ENCODE results near the gene HCFC1R1. TPM values are rescaled to one million over a fixed set of nuclear protein-coding genes. Genes with fewer than 3 reads are reported as not detected.

The HCFC1R1 gene
- total RNA-seq, 1 experiment from 2014 or later: 61.3 TPM

DNA sequence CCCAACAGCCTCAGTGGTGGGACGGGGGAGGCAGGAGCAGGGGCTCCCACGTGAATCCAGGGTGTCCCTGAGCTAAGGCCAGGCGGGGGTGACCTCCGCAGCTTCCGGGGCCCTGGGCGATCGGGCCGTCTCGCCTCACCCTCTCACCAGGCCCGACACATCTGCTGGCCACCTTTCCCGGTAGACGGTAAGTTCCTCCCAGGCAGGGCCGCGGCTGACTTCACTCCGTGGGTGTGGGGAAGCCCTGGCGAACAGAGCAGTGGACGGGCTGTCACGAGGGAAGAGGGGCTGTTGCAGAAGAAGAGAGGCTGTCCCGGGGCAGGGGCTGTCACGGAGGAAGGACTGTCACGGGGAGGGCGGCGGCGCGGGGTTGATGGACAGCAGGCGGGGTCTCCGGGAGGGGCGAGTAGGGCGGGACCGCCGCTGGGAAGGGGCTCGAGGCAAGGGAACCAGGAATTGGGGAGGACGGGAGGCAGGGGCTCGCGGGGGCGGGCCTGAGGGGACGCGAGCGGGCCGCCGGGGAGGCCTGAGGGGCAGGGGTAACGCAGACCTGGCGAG, 44.0 kb downstream of the HCFC1R1 start:
- TF ChIP-seq, protein P1, sequence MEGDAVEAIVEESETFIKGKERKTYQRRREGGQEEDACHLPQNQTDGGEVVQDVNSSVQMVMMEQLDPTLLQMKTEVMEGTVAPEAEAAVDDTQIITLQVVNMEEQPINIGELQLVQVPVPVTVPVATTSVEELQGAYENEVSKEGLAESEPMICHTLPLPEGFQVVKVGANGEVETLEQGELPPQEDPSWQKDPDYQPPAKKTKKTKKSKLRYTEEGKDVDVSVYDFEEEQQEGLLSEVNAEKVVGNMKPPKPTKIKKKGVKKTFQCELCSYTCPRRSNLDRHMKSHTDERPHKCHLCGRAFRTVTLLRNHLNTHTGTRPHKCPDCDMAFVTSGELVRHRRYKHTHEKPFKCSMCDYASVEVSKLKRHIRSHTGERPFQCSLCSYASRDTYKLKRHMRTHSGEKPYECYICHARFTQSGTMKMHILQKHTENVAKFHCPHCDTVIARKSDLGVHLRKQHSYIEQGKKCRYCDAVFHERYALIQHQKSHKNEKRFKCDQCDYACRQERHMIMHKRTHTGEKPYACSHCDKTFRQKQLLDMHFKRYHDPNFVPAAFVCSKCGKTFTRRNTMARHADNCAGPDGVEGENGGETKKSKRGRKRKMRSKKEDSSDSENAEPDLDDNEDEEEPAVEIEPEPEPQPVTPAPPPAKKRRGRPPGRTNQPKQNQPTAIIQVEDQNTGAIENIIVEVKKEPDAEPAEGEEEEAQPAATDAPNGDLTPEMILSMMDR (conservative IDR thresholded peaks at IDR 0.05): no peak
- peak overlapping the region; percentile 50 for H3K9ac ChIP-seq (ENCODE audit: extremely low read depth, insufficient read length, low read length)
- Mint-ChIP-seq H3K9me3 (no peaks in the 10 kb centered on the region), H3K27ac (peak overlapping the region in 2 of 3 experiments; percentile 14 to 85; a peak in 3 of 7 replicates), H3K4me1 (peaks cover 26 to 31% of the 10 kb centered on the region in 2 experiments), H3K4me3 (peak overlapping the region; percentile 87 to 90), H3K27me3 (ENCODE audit: low read depth) (peaks cover 3% of the 10 kb centered on the region), H3K36me3 (ENCODE audit: insufficient read depth in 1 of 3, low read depth in 3 of 3) (peaks cover 7 to 33% (median 24%) of the 10 kb centered on the region in 3 experiments; a peak in 6 of 7 replicates)
- H4K8ac ChIP-seq (replicated peaks; ENCODE audit: insufficient read length, low read depth, low read length): no peak overlapping the region
- WGBS (ENCODE audit: extremely low coverage, insufficient read length, low lambda C conversion rate): no CpG with 5 or more reads among the region's 43 CpGs
- no peak overlapping the region for H3K27ac ChIP-seq (ENCODE audit: insufficient read length, low read depth, low read length)
- H3T11ph ChIP-seq (ENCODE audit: low read length): no peak overlapping the region
- H3K9me3 ChIP-seq (ENCODE audit: control insufficient read depth, low read depth, low read length): no peaks in the 10 kb centered on the region
- H3K4me1 ChIP-seq (ENCODE audit: insufficient read depth, low read length): no peaks in the 10 kb centered on the region
- no peak overlapping the region for H2BK5ac ChIP-seq (ENCODE audit: insufficient read length, low read length)
- H3K79me1 ChIP-seq (ENCODE audit: insufficient read depth, low read depth, low read length, poor library complexity, severe bottlenecking): no peaks in the 10 kb centered on the region
- H2AFZ ChIP-seq (ENCODE audit: low read length): no peak overlapping the region
- no peak overlapping the region for H4K91ac ChIP-seq (ENCODE audit: insufficient read length, low read depth, low read length)
- no peak overlapping the region for H2BK12ac ChIP-seq (ENCODE audit: insufficient read length, low read depth, low read length)
- no peaks in the 10 kb centered on the region for H4K20me1 ChIP-seq (ENCODE audit: control insufficient read depth, insufficient read depth, insufficient read length)
- H2AK5ac ChIP-seq (ENCODE audit: insufficient read length, low read length): no peak overlapping the region
- no peak overlapping the region; the same call in 1 of the 2 replicates for H3K14ac ChIP-seq (ENCODE audit: insufficient read depth, low read length)
- no peak for DNase-seq
- no peaks in the 10 kb centered on the region for H3K27me3 ChIP-seq (ENCODE audit: insufficient read depth, low read length)
- no peak overlapping the region for H3K4ac ChIP-seq (ENCODE audit: low read depth, low read length)
- H3K56ac ChIP-seq (ENCODE audit: insufficient read length, low read depth, low read length): no peak overlapping the region
- H3K23me2 ChIP-seq (ENCODE audit: insufficient read length, low read depth, low read length, poor library complexity, severe bottlenecking): peaks cover 9% of the 10 kb centered on the region
- H2BK15ac ChIP-seq (ENCODE audit: low read depth, low read length): no peak overlapping the region
- no peak overlapping the region for H2BK20ac ChIP-seq (ENCODE audit: low read depth, low read length, poor library complexity, severe bottlenecking)
- H4K5ac ChIP-seq (ENCODE audit: insufficient read length, low read depth, low read length): no peak overlapping the region
- H3K23ac ChIP-seq (ENCODE audit: insufficient read length, low read depth, low read length): no peak overlapping the region
- H3K79me2 ChIP-seq (ENCODE audit: insufficient read depth, low read length): no peaks in the 10 kb centered on the region; the same call in 1 of the 2 replicates
- no peak overlapping the region for H2BK120ac ChIP-seq (ENCODE audit: low read depth, low read length, poor library complexity, severe bottlenecking)
- H3K4me2 ChIP-seq (ENCODE audit: insufficient read depth, insufficient read length, low read length): peak overlapping the region; percentile 28
- H3K18ac ChIP-seq (ENCODE audit: insufficient read length, low read depth, low read length): no peak overlapping the region

Measured in H9 (cell line).